Melanocyte of skin (primary cell): ENCODE measurements around the gene PTH. TPM values are rescaled to one million over a fixed set of nuclear protein-coding genes. Genes with fewer than 3 reads are reported as not detected.

ENCODE experiments used
- total RNA-seq, 2 donors: library from RNA; depleted of rRNA; stranded (reverse); fragments of >200 nt; gene quantifications; 2 replicates each; pipeline ENCODE4 v1.2.3, GENCODE V29; 2012

Gene PTH
- total RNA-seq = not detected

DNA sequence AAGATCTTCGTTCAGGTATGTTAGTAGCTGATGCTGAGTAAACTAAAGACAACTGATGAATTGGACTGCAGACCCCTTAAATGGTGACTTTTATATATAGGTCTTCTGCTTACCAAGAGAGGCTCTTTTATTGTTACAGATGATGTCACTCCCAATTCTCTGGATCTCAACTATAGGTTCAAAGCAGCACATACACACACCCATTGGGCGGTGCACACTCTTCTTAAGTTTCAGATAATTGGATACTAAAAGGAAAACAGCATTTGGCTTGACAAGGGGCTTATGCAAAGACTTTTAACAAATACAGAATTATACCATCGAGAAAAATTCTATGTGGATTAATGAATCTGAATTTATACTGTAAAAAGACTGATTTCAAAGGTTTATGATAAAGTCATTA lies at the start of gene PTH:
Gene PTH, minus strand, starts transcription at position 69 of the 400 bp plus-strand sequence. CDS start 3,142 bp downstream, outside the sequence.

DNA sequence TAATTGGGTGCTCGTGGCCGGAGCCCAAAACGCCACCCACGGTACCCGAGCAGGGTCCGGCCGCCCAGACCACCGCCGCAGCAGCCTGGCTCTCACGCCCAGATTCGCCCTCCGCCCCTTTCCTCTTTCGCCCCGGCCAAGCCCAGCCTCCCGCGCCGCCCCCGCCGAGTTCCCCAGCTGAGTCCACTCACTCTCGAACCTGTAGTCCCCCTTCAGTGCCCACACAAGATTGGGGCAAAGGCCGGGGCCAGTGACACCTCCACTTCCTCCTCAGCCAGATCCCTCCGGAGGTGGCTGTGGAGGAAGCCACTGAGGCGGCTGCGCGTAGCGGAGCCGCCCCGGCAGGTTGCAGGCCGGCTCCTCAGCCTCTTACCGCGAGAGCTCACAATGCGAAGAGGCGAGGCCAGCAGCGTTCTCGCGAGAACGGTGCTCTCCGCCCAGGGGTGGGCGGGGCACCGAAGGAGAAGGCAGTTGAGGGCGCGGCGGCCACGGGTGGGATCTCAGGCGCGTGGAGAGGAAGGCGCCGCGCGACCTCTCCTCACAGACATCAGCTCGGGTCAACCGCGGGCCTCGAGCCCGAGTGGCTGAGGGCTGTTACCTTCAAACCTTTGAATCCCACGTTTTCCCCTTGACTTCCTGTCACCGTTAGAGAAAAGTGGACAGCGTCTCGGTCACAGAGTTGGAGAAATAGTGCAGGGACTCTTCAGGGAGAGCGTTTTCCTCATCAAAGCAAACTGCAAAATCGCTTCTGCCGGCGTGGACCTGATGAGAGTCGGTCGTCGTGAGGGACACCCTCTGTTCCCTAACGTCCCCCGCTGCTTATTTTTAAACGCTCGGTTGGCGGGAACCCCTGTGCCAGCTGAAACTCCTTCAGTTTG lies 32.7 kb downstream of the PTH start, which contains the start of gene BTBD10:
Gene BTBD10, minus strand, starts transcription at position 322 of the 878 bp plus-strand sequence. CDS start 18,098 bp downstream, outside the sequence.

Other genes with a start within 250 kb of the PTH start
- gene BMAL1, start 218.2 kb downstream of the PTH start, total RNA-seq = 10 to 100 TPM in 1 of 2 donors, 1 to 10 TPM in 1; 9.0 to 13.4 TPM
- 10 to 100 TPM; 32.7 to 33.0 TPM for gene BTBD10, start 32.8 kb downstream of the PTH start, total RNA-seq
- 10 to 100 TPM; 44.7 to 54.3 TPM for gene FAR1, start 172.7 kb upstream of the PTH start, total RNA-seq